Coronary artery (tissue), 2 donors: Measurements from ENCODE around the gene C14orf180.

Source experiments
- DNase-seq: peaks from one replicate; pipeline ENCODE4 v3.0.0-alpha.2; 2017; ENCODE audit warnings: low spot score
- H3K27ac ChIP-seq, 2 donors: fragments of 200-600 bp; sonication (generic); one replicate each; pipeline ENCODE4 v1.5.1; 2016 to 2019
- H3K4me3 ChIP-seq: fragments of 200-600 bp; sonication (generic); 2 replicates; pipeline ENCODE4 v1.5.1; 2016; ENCODE audit warnings: mild to moderate bottlenecking, moderate library complexity
- CTCF ChIP-seq: fragments of 200-600 bp; sonication (generic); IDR thresholded peaks from one replicate; pipeline ENCODE4 v1.5.1; 2019; ENCODE audit warnings: antibody characterized with exemption

Gene C14orf180

GRCh38 chr14:104598910-104599273 is 19.3 kb downstream of the C14orf180 start:
- Histone ChIP-seq H3K27ac (no peak overlapping the region), H3K4me3 (no peak overlapping the region)
- no peak for TF ChIP-seq CTCF
- no peak for DNase-seq

GRCh38 chr14:104599446-104599845 is 19.9 kb downstream of the C14orf180 start:
- DNase-seq: no peak

GRCh38 chr14:104600141-104600643 is 20.6 kb downstream of the C14orf180 start:
- no peak for DNase-seq

More at GRCh38 chr14:104599446-104599845, 19.9 kb downstream of the C14orf180 start:
- no peak overlapping the region for H3K4me3 ChIP-seq
- no peak overlapping the region for H3K27ac ChIP-seq
- no peak for TF ChIP-seq CTCF

GRCh38 chr14:104600805-104601204 is 21.2 kb downstream of the C14orf180 start:
- TF ChIP-seq CTCF: no peak
- no peak for DNase-seq

More at GRCh38 chr14:104600141-104600643, 20.6 kb downstream of the C14orf180 start:
- Histone ChIP-seq H3K27ac (no peak overlapping the region), H3K4me3 (no peak overlapping the region)
- TF ChIP-seq CTCF: no peak

GRCh38 chr14:104601786-104602185 is 22.2 kb downstream of the C14orf180 start:
- Histone ChIP-seq H3K4me3 (no peak overlapping the region), H3K27ac (no peak overlapping the region)
- no peak for DNase-seq
- no peak for TF ChIP-seq CTCF

More at GRCh38 chr14:104600805-104601204, 21.2 kb downstream of the C14orf180 start:
- Histone ChIP-seq H3K4me3 (no peak overlapping the region), H3K27ac (no peak overlapping the region)

GRCh38 chr14:104602315-104602932 is 22.9 kb downstream of the C14orf180 start:
- Histone ChIP-seq H3K27ac (no peak overlapping the region), H3K4me3 (no peak overlapping the region)
- DNase-seq: no peak
- TF ChIP-seq CTCF: no peak

- no peak for TF ChIP-seq CTCF
- DNase-seq: peak; percentile 50
- Histone ChIP-seq H3K4me3 (no peak overlapping the region), H3K27ac (no peak overlapping the region)
Measured at GRCh38 chr14:104602933-104603325, 23.4 kb downstream of the C14orf180 start.
